Stimulated activated CD4-positive, alpha-beta T cell treated with anti-CD3 and anti-CD28 coated beads, TNF-alpha, amount 100 ng/mL, for 4 hours (primary cell): ENCODE measurements around the gene TBC1D3D.
"Not testable (repeated sequence)": the region's sequence is repeated elsewhere in the genome, so short reads cannot be mapped to it uniquely, and the experiment has no call there.

Experiments used
- DNase-seq, 3 experiments: peaks; one replicate each; pipeline ENCODE4 v3.0.0-alpha.2; 2020; ENCODE audit warnings: low read depth in 3 of 3

Gene TBC1D3D

GRCh38 chr17:38003676-38004075 lies at the start of gene TBC1D3D:
TSS of gene TBC1D3D (plus strand) at chr17:38003976. CDS start at chr17:38005561, 1,585 bp downstream.
- DNase-seq: not testable (repeated sequence)

DNA sequence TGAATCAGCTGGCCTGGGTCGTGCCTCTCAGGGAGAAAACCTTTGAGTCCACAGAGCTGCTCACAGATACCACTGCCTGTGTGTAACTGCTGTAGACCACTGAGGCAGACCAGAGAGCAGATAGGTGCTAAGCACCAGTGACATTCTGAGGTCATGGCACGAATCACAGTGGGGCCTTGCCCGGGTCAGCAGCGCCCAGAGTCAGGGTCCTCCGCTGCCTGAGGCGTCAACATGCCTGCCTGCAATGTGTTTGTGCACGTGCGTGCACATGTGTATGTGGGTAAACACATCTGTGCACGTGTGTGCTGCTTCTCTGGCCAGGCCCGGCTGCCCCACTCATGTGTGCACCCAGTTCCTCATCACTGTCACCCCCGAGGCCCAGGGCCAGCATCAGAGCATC lies 14.8 kb upstream of the TBC1D3D start, which contains the start of gene TBC1D3L:
Gene TBC1D3L (minus strand): TSS at position 101 of the 400 bp plus-strand sequence. CDS start 1,540 bp downstream, outside the sequence.
- not testable (repeated sequence) for DNase-seq
